Hippocampal formation (tissue), 2 donors: ENCODE measurements around the gene ARSI.
"Not testable (repeated sequence)": the region's sequence is repeated elsewhere in the genome, so short reads cannot be mapped to it uniquely, and the experiment has no call there.

ENCODE experiments used
- DNase-seq, 2 donors: peaks; one replicate each; lab custom pipeline; 2025; lab: John Stamatoyannopoulos, UW

Gene ARSI

DNA sequence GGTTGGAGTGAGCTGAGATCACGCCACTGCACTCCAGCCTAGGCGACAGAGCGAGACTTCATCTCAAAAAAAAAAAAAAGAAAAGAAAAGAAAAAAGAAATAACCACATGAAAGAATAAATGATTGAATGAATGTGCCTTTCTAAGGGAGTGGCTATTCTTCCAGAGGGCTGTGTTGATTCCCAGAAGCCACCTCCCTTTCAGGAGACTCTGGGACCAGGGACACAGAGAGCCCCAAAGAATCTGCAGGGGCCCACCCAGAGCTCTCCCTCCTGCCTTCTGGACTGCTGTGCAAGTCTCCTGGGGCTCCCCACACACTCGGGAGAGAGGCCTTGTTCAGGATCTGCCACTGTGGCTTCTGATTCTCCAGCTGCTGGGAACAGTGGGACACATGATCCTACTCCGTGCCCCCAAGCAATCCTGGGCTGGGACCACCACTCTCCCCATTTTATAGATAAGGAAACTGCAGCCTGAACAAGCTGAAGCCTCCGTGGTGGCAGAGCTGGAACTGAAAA is 36.8 kb downstream of the ARSI start:
- DNase-seq: no peak

GRCh38 chr5:150264667-150265603 is 37.8 kb downstream of the ARSI start:
- no peak for DNase-seq

- no peak for DNase-seq
Measured at GRCh38 chr5:150263801-150264621, 38.7 kb downstream of the ARSI start.

GRCh38 chr5:150263375-150263775 is 39.3 kb downstream of the ARSI start:
- DNase-seq: no peak

DNA sequence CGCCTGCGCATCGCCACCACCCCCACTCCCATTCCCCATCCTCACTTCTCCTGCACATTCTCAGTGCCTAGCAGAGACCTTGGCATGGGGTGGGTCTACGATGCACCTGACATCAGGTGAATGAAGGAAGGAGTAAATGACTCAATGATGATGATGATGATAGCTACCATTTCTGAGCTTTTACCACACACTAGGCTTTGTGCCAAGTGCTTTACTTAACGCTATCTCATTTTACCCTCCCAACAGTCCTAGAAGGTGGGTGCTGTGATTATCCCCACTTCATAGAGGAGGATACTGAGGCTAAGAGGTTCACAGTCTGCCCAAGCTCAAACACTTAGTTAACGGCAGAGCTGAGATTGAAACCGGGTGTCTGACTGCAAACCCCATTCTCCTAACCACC is 40.2 kb downstream of the ARSI start:
- DNase-seq: no peak

GRCh38 chr5:150261231-150261630 is 41.5 kb downstream of the ARSI start:
- no peak for DNase-seq

DNA sequence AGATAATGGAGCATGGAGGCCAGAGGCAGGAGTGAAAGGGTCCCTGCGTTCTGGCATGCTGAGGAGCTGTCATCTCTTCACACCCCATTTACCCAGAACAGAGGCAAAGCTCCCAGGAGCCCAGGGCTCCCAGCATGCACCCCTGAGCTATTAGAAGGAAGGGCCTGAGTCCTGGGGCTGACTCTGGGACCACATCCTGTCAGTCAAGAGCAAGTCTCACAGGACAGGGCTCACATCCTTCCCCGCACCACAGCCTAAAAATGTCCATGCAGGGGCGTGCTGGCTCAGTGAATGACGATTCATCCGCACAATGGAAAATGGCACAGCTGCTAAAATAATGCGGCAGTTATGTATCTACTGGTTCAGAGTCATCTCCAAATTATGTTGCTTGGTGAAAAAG is 44.6 kb downstream of the ARSI start:
- DNase-seq: no peak

DNA sequence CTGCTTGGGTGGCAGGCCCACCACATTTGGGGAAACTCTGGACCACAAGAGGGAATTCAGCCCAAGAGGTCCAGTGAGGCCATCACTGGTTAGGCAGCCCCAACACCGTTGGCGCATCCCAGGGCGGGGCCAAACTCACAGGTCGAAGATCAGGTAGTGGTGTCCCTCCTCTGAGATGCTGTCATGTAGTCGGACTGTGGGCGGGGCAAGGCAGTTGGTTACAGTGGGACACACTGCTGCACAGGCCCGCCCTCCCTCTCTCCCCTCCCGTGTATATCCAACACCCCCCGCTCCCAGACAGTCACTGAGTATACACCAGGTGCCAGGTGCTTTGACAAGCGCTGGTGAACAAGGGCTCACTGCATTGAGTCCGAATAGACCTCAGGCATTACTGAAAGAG is 45.3 kb downstream of the ARSI start:
- DNase-seq: no peak

DNA sequence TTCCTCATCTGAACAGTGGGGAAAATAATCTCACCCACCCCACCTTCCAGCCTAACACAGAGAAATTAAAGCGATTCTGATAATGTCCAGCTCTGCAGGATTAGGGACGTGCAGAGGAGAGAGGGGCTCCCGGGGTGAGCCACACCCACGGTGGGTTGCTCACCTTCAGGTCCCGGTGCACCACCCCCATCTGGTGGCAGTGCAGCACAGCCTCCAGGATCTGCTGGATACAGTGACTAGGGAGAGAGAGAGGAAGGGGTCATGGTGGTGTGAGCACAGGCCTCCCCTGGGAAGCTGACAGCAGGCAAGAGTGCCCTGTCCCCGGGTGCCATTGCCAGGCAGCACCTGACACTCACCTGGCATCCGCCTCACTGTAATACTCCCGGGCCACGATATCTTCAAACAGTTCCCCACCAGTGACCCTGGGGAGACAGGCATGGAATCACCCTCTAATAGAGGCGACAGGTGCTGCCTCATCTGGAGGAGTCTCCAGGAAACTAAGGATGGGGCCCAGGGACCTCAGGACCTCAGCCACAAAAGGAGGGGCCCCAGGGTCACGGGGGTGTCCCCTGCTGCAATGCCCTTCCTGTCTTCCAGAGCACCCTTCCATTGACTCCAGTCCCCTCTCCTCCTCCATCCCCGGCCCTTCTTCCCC is 46.2 kb downstream of the ARSI start:
- no peak for DNase-seq

GRCh38 chr5:150255659-150256409 is 46.9 kb downstream of the ARSI start:
- DNase-seq: no peak

GRCh38 chr5:150254774-150255173 is 47.9 kb downstream of the ARSI start:
- no peak for DNase-seq

- DNase-seq: no peak
Measured at GRCh38 chr5:150254363-150254762, 48.3 kb downstream of the ARSI start.

DNA sequence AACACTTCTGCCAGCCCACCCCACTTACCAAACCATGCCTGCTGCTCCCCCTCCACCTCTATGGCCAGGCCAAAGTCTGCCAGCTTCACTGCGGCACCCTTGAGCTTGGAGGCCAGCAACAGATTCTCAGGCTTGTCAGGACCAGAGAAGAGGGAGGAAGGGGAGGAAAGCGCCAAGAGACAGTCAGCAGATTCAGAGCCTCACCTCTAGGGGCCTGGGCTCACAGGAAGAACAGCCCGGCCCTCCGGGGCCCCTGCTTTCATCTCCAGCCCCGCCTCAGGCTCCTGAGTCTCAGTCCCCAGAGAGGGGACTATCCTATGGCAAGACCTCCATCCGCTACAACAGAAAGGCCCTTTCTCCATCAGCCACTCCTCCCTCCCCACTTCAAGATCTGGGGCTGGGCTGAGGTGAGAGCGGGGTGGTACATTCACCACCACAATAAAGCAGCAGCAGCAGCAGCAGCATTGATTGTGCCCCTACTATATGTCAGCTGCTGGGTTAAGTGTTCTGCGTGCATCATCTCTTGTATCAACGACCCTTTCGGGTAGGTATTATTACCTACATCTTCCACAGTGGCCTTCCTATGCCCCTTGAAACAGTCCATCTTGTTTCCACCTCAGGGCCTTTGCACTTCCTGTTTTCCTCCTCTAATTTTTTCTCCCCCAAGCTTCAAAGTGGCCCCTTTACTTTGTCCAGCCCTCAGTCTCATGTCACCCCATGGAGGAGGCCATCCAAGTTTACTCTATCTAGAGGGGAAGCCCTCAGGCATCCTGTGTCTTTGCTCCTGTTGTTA is 49.1 kb downstream of the ARSI start:
- DNase-seq: no peak

- no peak for DNase-seq
Measured at GRCh38 chr5:150252489-150252888, 50.2 kb downstream of the ARSI start.

- DNase-seq: no peak
Measured at GRCh38 chr5:150251504-150251903, 51.2 kb downstream of the ARSI start.

DNA sequence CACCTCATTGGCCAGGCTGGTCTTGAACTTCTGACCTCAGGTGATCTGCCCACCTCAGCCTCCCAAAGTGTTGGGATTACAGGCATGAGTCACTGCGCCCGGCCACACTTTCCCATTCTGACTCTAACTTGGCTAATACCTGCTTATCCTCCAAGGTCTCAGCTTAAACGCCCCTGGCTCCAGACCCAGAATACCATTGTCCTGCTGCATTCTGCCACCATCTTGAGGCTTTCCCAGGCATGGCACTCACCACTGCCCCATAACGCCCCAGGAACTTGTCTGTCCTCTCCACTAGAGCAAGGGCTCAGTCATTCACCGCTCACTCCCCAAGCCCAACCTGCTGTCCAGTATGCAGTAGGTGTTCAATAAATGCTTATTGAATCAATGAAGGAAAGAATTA is 53.0 kb downstream of the ARSI start:
- no peak for DNase-seq

- no peak for DNase-seq
Measured at GRCh38 chr5:150248946-150249345, 53.8 kb downstream of the ARSI start.

DNA sequence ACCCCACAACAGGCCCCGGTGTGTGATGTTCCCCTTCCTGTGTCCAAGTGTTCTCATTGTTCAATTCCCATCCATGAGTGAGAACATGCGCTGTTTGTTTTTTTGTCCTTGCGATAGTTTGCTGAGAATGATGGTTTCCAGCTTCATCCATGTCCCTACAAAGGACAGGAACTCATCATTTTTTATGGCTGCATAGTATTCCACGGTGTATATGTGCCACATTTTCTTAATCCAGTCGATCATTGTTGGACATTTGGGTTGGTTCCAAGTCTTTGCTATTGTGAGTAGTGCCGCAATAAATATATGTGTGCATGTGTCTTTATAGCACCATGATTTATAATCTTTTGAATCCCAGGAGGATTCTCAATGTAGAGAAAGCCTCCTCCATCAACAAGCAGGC is 54.2 kb downstream of the ARSI start:
- DNase-seq: not testable (repeated sequence)

DNA sequence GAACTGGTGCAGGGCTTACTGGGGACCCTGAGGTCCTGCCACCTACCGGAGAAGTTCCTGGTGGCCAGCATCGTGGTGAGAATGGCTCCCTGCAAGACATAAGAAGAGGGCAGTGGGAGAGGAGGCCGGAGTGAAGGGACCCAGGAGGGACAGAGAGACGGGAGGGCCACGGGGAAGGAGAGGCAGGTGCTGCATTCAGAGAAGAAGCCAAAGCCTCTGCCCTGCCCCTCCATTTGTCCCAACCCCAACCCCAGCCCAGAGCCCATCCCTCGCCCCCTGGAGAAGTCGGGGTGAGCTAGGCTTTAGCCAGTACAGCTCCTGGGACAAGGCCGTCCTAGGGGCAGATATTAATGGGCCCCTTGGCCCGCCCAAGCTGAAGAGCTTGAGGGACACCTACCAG is 55.0 kb downstream of the ARSI start:
- no peak for DNase-seq

GRCh38 chr5:150246835-150247234 is 55.9 kb downstream of the ARSI start:
- DNase-seq: no peak

GRCh38 chr5:150246429-150246828 is 56.3 kb downstream of the ARSI start:
- no peak for DNase-seq
